IMR-90 (cell line): ENCODE measurements around the gene TEAD1. TPM values are rescaled to one million over a fixed set of nuclear protein-coding genes. Genes with fewer than 3 reads are reported as not detected.

Experiments
- ATAC-seq: fragments of 200-7000 bp; cut with Tn5 transposase; 2 replicates; pipeline ENCODE4 v1.9.1; 2020; ENCODE audit warnings: low read depth, mild to moderate bottlenecking, moderate library complexity
- BruUV-seq: library from RNA; stranded (reverse); fragments of 400-500 nt; replicated peaks from 2 replicates; lab custom pipeline; 2021; lab: Mats Ljungman, UMichigan
- CTCF ChIA-PET: fragments of 300-600 bp; formaldehyde crosslinking; extraction: SDS; loops from one replicate; lab custom pipeline; 2021; ENCODE audit warnings: antibody characterized with exemption; lab: Yijun Ruan, JAX
- POLR2A ChIA-PET: fragments of 300-600 bp; sonication (Branson Sonifier 250); formaldehyde crosslinking; loops from one replicate; lab custom pipeline; 2022; ENCODE audit warnings: antibody characterized with exemption; ENCODE audit not compliant: unreplicated experiment; lab: Charles Lee
- DNase-seq: peaks from one replicate; pipeline ENCODE4 v3.0.0; 2013
- H2AFZ ChIP-seq: replicated peaks from 2 replicates; pipeline ENCODE3; 2013; ENCODE audit warnings: low read length, mild to moderate bottlenecking; ENCODE audit not compliant: poor library complexity
- H2AK5ac ChIP-seq: 2 replicates; pipeline ENCODE4 v1.6.1; 2013; ENCODE audit warnings: low read depth, low read length, inconsistent platforms
- H2AK9ac ChIP-seq: replicated peaks from 2 replicates; pipeline ENCODE3; 2013; ENCODE audit warnings: mild to moderate bottlenecking, low read depth, low read length, moderate library complexity; ENCODE audit not compliant: poor library complexity
- H2BK120ac ChIP-seq: 2 replicates; pipeline ENCODE4 v1.6.1; 2013; ENCODE audit warnings: low read depth, low read length, inconsistent platforms
- H2BK15ac ChIP-seq: 3 replicates; pipeline ENCODE4 v1.6.1; 2013; ENCODE audit warnings: low read depth, low read length, inconsistent platforms
- H2BK20ac ChIP-seq: 2 replicates; pipeline ENCODE4 v1.6.1; 2013; ENCODE audit warnings: low read depth, mild to moderate bottlenecking, inconsistent platforms, low read length, moderate library complexity
- H2BK5ac ChIP-seq: 2 replicates; pipeline ENCODE4 v1.6.1; 2013; ENCODE audit warnings: mild to moderate bottlenecking, low read depth, low read length, inconsistent platforms; ENCODE audit not compliant: poor library complexity, severe bottlenecking
- H3K14ac ChIP-seq: replicated peaks from 2 replicates; pipeline ENCODE4 v1.6.1; 2013; ENCODE audit warnings: low read depth, low read length, inconsistent platforms
- H3K18ac ChIP-seq: 2 replicates; pipeline ENCODE4 v1.6.1; 2013; ENCODE audit warnings: low read depth, low read length, control low read depth
- H3K23ac ChIP-seq: 2 replicates; pipeline ENCODE4 v1.6.1; 2013; ENCODE audit warnings: low read depth, low read length, inconsistent platforms
- H3K27ac ChIP-seq: 2 replicates; pipeline ENCODE4 v1.5.1; 2013; ENCODE audit warnings: mild to moderate bottlenecking, control low read depth, low read length; ENCODE audit not compliant: insufficient read depth
- H3K27me3 ChIP-seq: 2 replicates; pipeline ENCODE4 v1.6.1; 2013; ENCODE audit warnings: low read length; ENCODE audit not compliant: control insufficient read depth, insufficient read depth
- H3K36me3 ChIP-seq: 2 replicates; pipeline ENCODE4 v1.6.1; 2013; ENCODE audit warnings: low read length, mixed read lengths; ENCODE audit not compliant: control insufficient read depth, insufficient read depth
- H3K4ac ChIP-seq: 2 replicates; pipeline ENCODE4 v1.6.1; 2013; ENCODE audit warnings: low read depth, low read length, inconsistent platforms
- H3K4me1 ChIP-seq: 2 replicates; pipeline ENCODE4 v1.6.1; 2013; ENCODE audit warnings: low read length, mixed read lengths; ENCODE audit not compliant: control insufficient read depth, insufficient read depth
- H3K4me2 ChIP-seq: 2 replicates; pipeline ENCODE4 v1.6.1; 2013; ENCODE audit warnings: low read depth, mild to moderate bottlenecking, control low read depth, low read length, moderate library complexity
- H3K4me3 ChIP-seq: 2 replicates; pipeline ENCODE4 v1.5.1; 2013; ENCODE audit warnings: low read depth, mild to moderate bottlenecking, control low read depth, low read length, moderate library complexity; ENCODE audit not compliant: insufficient read depth
- H3K56ac ChIP-seq: 2 replicates; pipeline ENCODE4 v1.6.1; 2013; ENCODE audit warnings: low read length, inconsistent platforms; ENCODE audit not compliant: insufficient read depth; ENCODE audit errors: extremely low read depth
- H3K79me1 ChIP-seq, 2 experiments: 2 replicates each; pipeline ENCODE4 v1.6.1; 2013; ENCODE audit warnings: low read length in 2 of 2, inconsistent platforms in 1 of 2, low read depth in 1 of 2
- H3K9ac ChIP-seq: 2 replicates; pipeline ENCODE4 v1.6.1; 2013; ENCODE audit warnings: low read depth, low read length, control low read depth
- H3K9me1 ChIP-seq: 2 replicates; pipeline ENCODE4 v1.6.1; 2013; ENCODE audit warnings: low read length, inconsistent platforms; ENCODE audit not compliant: insufficient read depth
- H3K9me3 ChIP-seq: 2 replicates; pipeline ENCODE4 v1.6.1; 2013; ENCODE audit warnings: low read length; ENCODE audit not compliant: control insufficient read depth, insufficient read depth
- H4K20me1 ChIP-seq: 2 replicates; pipeline ENCODE4 v1.6.1; 2013; ENCODE audit warnings: low read length, inconsistent platforms; ENCODE audit not compliant: insufficient read depth
- H4K5ac ChIP-seq: 2 replicates; pipeline ENCODE4 v1.6.1; 2013; ENCODE audit warnings: mild to moderate bottlenecking, low read depth, low read length, control low read depth
- H4K8ac ChIP-seq, 2 experiments: 2 replicates each; pipeline ENCODE4 v1.6.1; 2013; ENCODE audit warnings: low read depth in 2 of 2, low read length in 2 of 2, control low read depth in 1 of 2, inconsistent platforms in 1 of 2
- H4K91ac ChIP-seq: 2 replicates; pipeline ENCODE4 v1.6.1; 2013; ENCODE audit warnings: low read depth, low read length, inconsistent platforms; ENCODE audit not compliant: insufficient read depth
- MAFK ChIP-seq: IDR thresholded peaks from 2 replicates; pipeline ENCODE4 v1.6.1; 2012; ENCODE audit warnings: low read depth, low read length, improper control_type of control experiment
- RAD21 ChIP-seq: IDR thresholded peaks from 2 replicates; pipeline ENCODE4 v1.6.1; 2012; ENCODE audit warnings: low read length, improper control_type of control experiment
- RCOR1 ChIP-seq: IDR thresholded peaks from 2 replicates; pipeline ENCODE4 v1.6.1; 2012; ENCODE audit warnings: mild to moderate bottlenecking, low read length, improper control_type of control experiment; ENCODE audit not compliant: insufficient replicate concordance
- WGBS, 2 experiments: methylation state at CpG; one replicate each; pipeline versions ENCODE4 v1.1.5 to v1.1.7; 2013; ENCODE audit warnings: missing lambda C conversion rate in 2 of 2; ENCODE audit not compliant: insufficient read length in 1 of 2; ENCODE audit errors: extremely low coverage in 2 of 2; 5-methylcytosine and 5-hydroxymethylcytosine counted together
- dilution Hi-C: fragments of 300-500 bp; cut with HindIII; formaldehyde crosslinking; loops from one replicate; pipeline ENCODE4 v1.14.3; 2018; ENCODE audit warnings: low sequenced_read_pairs; ENCODE audit not compliant: unreplicated experiment
- in situ Hi-C: fragments of 300-500 bp; cut with MboI; formaldehyde crosslinking; loops from 3 replicates; pipeline ENCODE4 v1.14.3; 2019; ENCODE audit warnings: low sequenced_read_pairs, inconsistent platforms, mixed read lengths
- intact Hi-C: fragments of 100-400 bp; cut with micrococcal nuclease; formaldehyde crosslinking; loops from 2 replicates; pipeline ENCODE4 v1.10.0; 2022
- polyA plus RNA-seq, 3 experiments: library from polyadenylated mRNA; depleted of rRNA; stranded (reverse); fragments of >200 nt; gene quantifications; 2 replicates each; pipeline ENCODE4 v1.2.3, GENCODE V29; 2012; ENCODE audit warnings: low replicate concordance in 1 of 3
- total RNA-seq: library from RNA; depleted of rRNA; stranded (reverse); fragments of >200 nt; gene quantifications from 2 replicates; pipeline ENCODE4 v1.2.3, GENCODE V29; 2012

TEAD1 gene
- total and polyA plus RNA-seq, 2 of the 4 experiments (the other 2 are of a cell fraction), result 51.8 to 69.2 TPM

GRCh38 chr11:12674936-12675696 is 895 bp downstream of the TEAD1 start:
- H4K5ac ChIP-seq, result peak overlapping the region; percentile 89
- peak overlapping the region; percentile 99 for H3K23ac ChIP-seq
- peak overlapping the region; percentile 91 for H3K18ac ChIP-seq
- in situ Hi-C loops (loop anchor here (5.0 kb wide), 2 partner anchors 212 to 263 kb away; no protein-coding TSS in a partner anchor), dilution Hi-C loops (loop anchor here (25.0 kb wide), 1 partner anchor 212 kb away; no protein-coding TSS in a partner anchor), intact Hi-C loops (loop anchor here (1.0 to 10.0 kb wide), 8 partner anchors 48 to 387 kb away; no protein-coding TSS in a partner anchor)
- H2BK120ac ChIP-seq, result peak overlapping the region; percentile 83
- H2BK20ac ChIP-seq, result no peak overlapping the region; the same call in 1 of the 2 replicates
- peak overlapping the region; percentile 11; the same call in 1 of the 2 replicates for H2AK5ac ChIP-seq
- H3K9ac ChIP-seq, result peak overlapping the region; percentile 96
- peak overlapping the region; percentile 100 for H3K27ac ChIP-seq
- no peak overlapping the region for H2BK15ac ChIP-seq
- H4K20me1 ChIP-seq, result peaks cover 28% of the 10 kb centered on the region
- peak overlapping the region; percentile 60 for H4K91ac ChIP-seq
- H3K4me2 ChIP-seq, result peak overlapping the region; percentile 72
- peaks cover 3% of the 10 kb centered on the region for H3K4me1 ChIP-seq
- H3K4me3 ChIP-seq, result peak overlapping the region; percentile 66
- peak overlapping the region; percentile 26 for H2AFZ ChIP-seq
- DNase-seq (no peak), ATAC-seq (peak; percentile 2)
- POLR2A ChIA-PET, result no interaction called here
- H3K9me3 ChIP-seq, result no peaks in the 10 kb centered on the region
- H3K4ac ChIP-seq, result peak overlapping the region; percentile 92
- H3K14ac ChIP-seq, result peak overlapping the region; percentile 96
- CTCF ChIA-PET, result no interaction called here
- peak overlapping the region; percentile 95 for H2BK5ac ChIP-seq
- H4K8ac ChIP-seq, result peak overlapping the region in 1 of 2 experiments; percentile 84
- TF ChIP-seq RCOR1 (no peak), MAFK (peak; percentile 88), RAD21 (peak; percentile 12; the same call in 1 of the 2 replicates)
- peaks cover 3% of the 10 kb centered on the region; the same call in 1 of the 2 replicates for H3K9me1 ChIP-seq
- peak overlapping the region; percentile 99 for H3K56ac ChIP-seq
- peak overlapping the region; percentile 47 for H2AK9ac ChIP-seq
- H3K27me3 ChIP-seq, result no peaks in the 10 kb centered on the region
- H3K79me1 ChIP-seq, result peaks cover 8 to 36% of the 10 kb centered on the region in 2 experiments; a peak in 3 of 4 replicates
- no TSS peak for BruUV-seq
- H3K36me3 ChIP-seq, result peaks cover 4% of the 10 kb centered on the region
- WGBS, 2 experiments, result 1% methylated on average over 23 of the region's 81 CpGs; no CpG with 5 or more reads in 1 of the 2 experiments
